A549 (cell line): Measurements from ENCODE around the gene MYLK3.

Source experiments
- CBX8 ChIP-seq: fragments of 200-600 bp; sonication (generic); IDR thresholded peaks from 2 replicates; pipeline ENCODE4 v1.6.1; 2016
- CTCF ChIP-seq: fragments of >200 bp; sonication (Bioruptor Twin); formaldehyde crosslinking; IDR thresholded peaks from 3 replicates; pipeline ENCODE4 v1.5.1; 2016
- EP300 ChIP-seq, 2 experiments: fragments of >200 bp; sonication (Bioruptor Twin); formaldehyde crosslinking; IDR thresholded peaks; 2 replicates in 1 of 2; 3 replicates in 1 of 2; pipeline ENCODE4 v1.6.1; 2016 to 2017
- FOSL2 ChIP-seq, 2 experiments: fragments of 450-650 bp in 1 of 2; fragments of >200 bp in 1 of 2; sonication (Bioruptor Twin) in 1 of 2; formaldehyde crosslinking; IDR thresholded peaks; 2 replicates each; pipeline versions ENCODE4 v1.5.0 to v1.6.1; 2016 to 2020; ENCODE audit warnings: mild to moderate bottlenecking in 1 of 2, moderate library complexity in 1 of 2
- HDAC2 ChIP-seq: fragments of 200-600 bp; sonication (generic); IDR thresholded peaks from 2 replicates; pipeline ENCODE4 v1.6.1; 2016
- PHF8 ChIP-seq: fragments of 200-600 bp; sonication (generic); IDR thresholded peaks from 2 replicates; pipeline ENCODE4 v1.6.1; 2016; ENCODE audit warnings: low read depth, mild to moderate bottlenecking, antibody characterized with exemption, moderate library complexity, borderline replicate concordance
- POLR2A ChIP-seq: IDR thresholded peaks from 2 replicates; pipeline ENCODE4 v1.6.1; 2012; ENCODE audit warnings: mild to moderate bottlenecking, low read length

- TF ChIP-seq CTCF (no peak), POLR2A (no peak), EP300 (IDR thresholded peaks at IDR 0.05) (no peak), PHF8 (no peak), HDAC2 (no peak), FOSL2 (IDR thresholded peaks at IDR 0.05) (no peak), FOSL2 (CRISPR knock-in tag; IDR thresholded peaks at IDR 0.05) (no peak), CBX8 (no peak)
These were observed 3.2 kb upstream of the MYLK3 start for GRCh38 chr16:46751381-46751780.
